GM18520 (cell line): ENCODE measurements around the gene UNC80.
"Not testable (repeated sequence)": the region's sequence is repeated elsewhere in the genome, so short reads cannot be mapped to it uniquely, and the experiment has no call there.

ENCODE experiments used
- ATAC-seq: cut with Tn5 transposase; IDR thresholded peaks from one replicate; pipeline ENCODE4 v1.9.1; 2021; ENCODE audit not compliant: unreplicated experiment

The UNC80 gene, protein sequence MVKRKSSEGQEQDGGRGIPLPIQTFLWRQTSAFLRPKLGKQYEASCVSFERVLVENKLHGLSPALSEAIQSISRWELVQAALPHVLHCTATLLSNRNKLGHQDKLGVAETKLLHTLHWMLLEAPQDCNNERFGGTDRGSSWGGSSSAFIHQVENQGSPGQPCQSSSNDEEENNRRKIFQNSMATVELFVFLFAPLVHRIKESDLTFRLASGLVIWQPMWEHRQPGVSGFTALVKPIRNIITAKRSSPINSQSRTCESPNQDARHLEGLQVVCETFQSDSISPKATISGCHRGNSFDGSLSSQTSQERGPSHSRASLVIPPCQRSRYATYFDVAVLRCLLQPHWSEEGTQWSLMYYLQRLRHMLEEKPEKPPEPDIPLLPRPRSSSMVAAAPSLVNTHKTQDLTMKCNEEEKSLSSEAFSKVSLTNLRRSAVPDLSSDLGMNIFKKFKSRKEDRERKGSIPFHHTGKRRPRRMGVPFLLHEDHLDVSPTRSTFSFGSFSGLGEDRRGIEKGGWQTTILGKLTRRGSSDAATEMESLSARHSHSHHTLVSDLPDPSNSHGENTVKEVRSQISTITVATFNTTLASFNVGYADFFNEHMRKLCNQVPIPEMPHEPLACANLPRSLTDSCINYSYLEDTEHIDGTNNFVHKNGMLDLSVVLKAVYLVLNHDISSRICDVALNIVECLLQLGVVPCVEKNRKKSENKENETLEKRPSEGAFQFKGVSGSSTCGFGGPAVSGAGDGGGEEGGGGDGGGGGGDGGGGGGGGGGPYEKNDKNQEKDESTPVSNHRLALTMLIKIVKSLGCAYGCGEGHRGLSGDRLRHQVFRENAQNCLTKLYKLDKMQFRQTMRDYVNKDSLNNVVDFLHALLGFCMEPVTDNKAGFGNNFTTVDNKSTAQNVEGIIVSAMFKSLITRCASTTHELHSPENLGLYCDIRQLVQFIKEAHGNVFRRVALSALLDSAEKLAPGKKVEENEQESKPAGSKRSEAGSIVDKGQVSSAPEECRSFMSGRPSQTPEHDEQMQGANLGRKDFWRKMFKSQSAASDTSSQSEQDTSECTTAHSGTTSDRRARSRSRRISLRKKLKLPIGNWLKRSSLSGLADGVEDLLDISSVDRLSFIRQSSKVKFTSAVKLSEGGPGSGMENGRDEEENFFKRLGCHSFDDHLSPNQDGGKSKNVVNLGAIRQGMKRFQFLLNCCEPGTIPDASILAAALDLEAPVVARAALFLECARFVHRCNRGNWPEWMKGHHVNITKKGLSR (N-terminal part only)

DNA sequence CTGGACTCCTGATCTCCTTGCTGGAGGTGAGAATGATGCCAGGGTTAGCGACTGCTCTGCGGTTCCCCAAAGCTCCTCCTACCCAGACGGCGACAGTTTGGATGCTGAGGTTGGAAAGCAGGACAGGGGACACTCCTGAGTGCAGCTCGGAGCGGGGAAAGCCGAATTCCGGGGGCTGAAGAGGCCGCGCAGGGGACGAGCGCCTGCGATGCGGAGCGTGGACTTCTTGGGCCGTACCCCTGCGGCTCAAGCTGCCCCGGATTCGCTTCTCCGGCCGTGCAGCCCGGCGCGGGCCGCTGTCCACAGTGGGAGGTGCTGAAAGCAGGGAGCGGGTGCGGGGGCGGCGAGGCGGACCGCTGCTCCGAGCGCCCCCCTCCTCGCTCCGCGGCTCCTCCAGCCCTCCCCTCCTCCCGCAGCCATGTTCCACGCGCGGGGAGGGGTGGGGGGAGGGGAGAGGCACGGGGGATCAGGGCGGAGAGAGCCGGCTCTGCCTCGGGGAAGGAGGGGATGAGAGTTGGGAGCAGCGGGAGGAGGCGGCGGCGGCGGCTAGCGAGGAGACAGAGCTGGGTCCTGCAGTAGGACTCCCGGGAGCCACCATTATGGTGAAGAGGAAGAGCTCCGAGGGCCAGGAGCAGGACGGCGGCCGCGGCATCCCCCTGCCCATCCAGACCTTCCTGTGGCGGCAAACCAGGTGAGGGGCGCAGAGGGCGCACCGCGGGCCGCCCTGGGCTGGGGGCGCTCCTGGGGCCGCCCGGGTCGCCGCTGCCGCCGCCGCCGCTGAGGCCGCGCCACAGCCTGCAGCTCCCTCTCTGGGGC is at the start of gene UNC80:
TSS of gene UNC80 (plus strand) at position 359 of the 816 bp plus-strand sequence. CDS start at position 600, 241 bp downstream.
- no peak for ATAC-seq

DNA sequence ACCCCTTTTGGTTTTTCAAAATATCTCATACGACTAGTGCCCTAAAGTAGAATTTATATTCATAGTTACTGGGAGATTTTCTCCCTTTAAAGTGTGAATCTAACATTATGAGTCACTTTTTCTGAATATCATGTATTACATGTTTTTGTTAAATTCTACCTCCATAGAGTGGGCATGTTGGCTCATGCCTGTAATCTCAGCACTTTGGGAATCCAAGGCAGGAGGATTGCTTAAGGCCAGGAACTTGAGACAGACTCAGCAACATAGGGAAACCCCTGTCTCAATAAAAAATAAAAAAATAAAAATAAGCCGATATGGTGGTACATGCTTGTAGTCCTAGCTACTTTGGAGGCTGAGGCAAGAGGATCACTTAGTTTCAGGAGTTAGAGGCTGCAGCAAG is 45.3 kb upstream of the UNC80 start:
- no peak for ATAC-seq

- ATAC-seq = no peak
Observed at GRCh38 chr2:209727077-209727476, 44.6 kb upstream of the UNC80 start.

- no peak for ATAC-seq
Observed at GRCh38 chr2:209734805-209735204, 36.8 kb upstream of the UNC80 start.

GRCh38 chr2:209741953-209742352 is 29.7 kb upstream of the UNC80 start:
- no peak for ATAC-seq

- no peak for ATAC-seq
Observed at GRCh38 chr2:209753020-209753419, 18.6 kb upstream of the UNC80 start.

DNA sequence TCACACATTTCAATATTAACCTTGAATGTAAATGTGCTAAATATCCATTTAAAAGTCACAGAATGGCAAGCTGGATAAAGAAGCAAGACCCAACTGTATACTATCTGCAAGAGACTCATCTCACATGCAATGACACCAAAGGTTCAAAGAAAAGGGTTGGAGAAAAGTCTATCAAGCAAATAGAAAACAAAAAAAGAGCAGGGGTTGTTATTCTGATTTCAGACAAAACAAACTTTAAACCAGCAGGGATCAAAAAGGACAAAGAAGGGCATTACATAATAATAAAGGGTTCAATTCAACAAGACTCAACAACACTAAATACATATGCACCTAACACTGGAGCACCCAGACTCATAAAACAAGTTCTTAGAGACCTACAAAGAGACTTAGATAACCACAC is 14.5 kb upstream of the UNC80 start:
- ATAC-seq = no peak

- no peak for ATAC-seq
Observed at GRCh38 chr2:209761566-209761965, 10.1 kb upstream of the UNC80 start.

GRCh38 chr2:209762563-209762962 is 9.1 kb upstream of the UNC80 start:
- no peak for ATAC-seq

DNA sequence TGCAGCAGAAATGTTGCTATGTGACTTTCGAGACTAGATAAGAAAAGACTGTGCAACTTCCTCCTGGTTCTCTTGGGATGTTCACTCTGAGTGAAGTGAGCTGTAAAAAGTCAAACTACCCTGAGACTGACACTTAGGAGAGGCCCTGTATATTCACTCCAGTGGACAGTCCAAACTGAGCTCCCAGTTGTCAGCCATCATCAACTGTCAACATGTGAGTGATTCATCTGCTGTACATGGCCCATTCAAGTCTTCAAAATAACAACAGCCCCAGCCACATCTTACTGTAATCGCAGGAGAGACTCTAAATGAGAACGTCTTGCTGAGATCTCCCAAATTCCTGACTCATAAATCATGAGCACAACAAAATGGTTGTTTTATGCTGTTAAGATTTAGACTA is 8.5 kb upstream of the UNC80 start:
- no peak for ATAC-seq

GRCh38 chr2:209766613-209767012 is 5.0 kb upstream of the UNC80 start:
- ATAC-seq = no peak

DNA sequence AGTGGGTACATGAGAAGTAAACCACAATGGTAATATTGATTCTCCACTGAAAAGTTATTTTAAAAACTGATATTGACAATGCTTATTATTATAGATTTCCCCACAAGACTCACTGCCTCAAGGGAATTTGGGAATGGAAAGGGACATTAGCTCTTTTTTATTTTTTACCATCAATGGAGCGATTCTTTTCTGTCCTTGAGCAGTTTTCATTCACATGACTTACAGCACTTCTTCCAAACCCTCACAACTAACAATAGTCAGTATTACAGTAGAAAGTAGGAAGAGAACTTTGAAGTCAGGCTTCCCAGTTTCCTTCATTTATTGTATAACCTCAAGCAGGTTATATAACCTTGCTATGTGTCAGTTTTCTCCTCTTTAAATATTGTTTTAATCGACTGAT is 4.3 kb upstream of the UNC80 start:
- no peak for ATAC-seq

- ATAC-seq = no peak
Observed at GRCh38 chr2:209768557-209768956, 3.1 kb upstream of the UNC80 start.

- ATAC-seq = no peak
Observed at GRCh38 chr2:209772290-209772685, 656 bp downstream of the UNC80 start.

DNA sequence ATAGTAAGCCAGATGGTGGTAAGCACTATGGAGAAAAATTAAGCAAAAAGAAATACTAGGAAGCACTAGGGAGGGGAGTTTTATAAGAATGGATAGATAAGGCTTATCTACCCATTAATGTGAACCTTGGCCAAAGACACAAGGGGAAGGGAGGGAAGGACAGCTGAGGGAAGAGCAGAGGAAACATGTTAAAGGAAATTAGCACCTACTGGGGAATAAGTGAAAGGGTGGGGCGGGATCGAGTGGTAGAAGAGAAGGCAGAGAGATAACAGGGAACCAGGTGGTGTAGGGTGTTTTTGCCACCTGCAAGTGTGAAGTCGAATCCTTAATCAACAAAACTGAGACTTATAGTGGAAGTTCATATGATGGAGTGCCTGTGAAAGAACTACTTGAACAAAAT is 1.7 kb downstream of the UNC80 start:
- no peak for ATAC-seq

DNA sequence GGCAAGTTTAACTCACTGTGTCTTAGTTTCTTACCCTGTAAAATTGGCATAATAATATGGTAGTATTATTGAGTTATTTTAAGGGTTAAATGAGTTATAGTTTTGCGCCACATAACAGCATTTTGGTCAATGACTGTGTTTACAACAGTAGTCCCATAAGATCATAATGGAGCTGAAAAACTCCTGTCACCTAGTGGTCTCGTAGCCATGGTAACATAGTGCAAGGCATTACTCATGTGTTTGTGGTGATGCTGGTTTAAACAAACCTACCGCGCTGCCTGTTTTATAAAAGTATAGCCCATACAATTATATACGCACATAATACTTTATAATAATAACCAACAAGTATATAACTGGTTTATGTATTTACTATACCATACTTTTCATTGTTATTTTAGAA is 15.8 kb downstream of the UNC80 start:
- ATAC-seq = no peak

DNA sequence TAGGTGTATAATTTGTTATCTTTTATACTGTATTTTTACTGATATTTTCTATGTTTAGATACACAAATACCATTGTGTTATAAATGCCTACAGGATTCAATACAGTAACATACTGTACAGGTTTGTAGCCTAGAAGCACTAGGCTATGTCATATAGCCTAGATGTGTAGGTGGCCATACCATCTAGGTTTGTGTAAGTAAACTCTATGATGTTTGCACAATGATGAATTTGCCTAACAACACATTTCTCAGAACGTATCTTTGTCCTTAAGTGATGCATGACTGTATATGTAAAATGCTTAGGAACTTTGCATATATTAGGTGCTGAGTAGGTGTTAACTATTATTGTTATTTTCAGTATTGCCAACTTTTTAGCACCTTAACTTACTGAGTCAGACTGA is 17.3 kb downstream of the UNC80 start:
- ATAC-seq = no peak

GRCh38 chr2:209790066-209790728 is 18.6 kb downstream of the UNC80 start:
- ATAC-seq = peak; percentile 60

DNA sequence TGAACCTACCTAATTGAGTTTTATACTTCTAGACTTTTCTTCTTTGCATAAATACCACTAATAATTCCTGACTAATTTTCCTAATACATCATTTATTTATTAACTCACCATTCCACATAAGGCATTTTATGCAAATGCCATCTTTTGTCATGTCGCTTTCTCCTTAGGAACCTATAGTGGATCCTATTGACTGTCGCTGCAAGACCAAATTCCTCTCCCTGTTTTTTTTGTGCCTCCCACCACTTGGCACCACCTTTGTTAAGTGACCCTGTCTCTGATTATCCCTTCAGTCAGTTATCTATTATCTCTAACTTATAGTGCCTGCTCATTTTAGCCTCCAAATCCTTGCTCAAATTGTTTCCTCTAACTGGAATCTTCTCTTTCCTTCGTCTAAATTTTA is 19.5 kb downstream of the UNC80 start:
- no peak for ATAC-seq

GRCh38 chr2:209795425-209795824 is 23.8 kb downstream of the UNC80 start:
- not testable (repeated sequence) for ATAC-seq
